PC-3 (cell line): Measurements from ENCODE around the gene CHN1. TPM values are rescaled to one million over a fixed set of nuclear protein-coding genes. Genes with fewer than 3 reads are reported as not detected.

Experiments used
- ATAC-seq: fragments of 200-7000 bp; cut with Tn5 transposase; 2 replicates; pipeline ENCODE4 v1.9.1; 2020; ENCODE audit warnings: mild to moderate bottlenecking, moderate library complexity
- BruUV-seq: library from RNA; stranded (reverse); fragments of 400-500 nt; replicated peaks from 2 replicates; lab custom pipeline; 2021; lab: Mats Ljungman, UMichigan
- CTCF ChIA-PET: fragments of 300-600 bp; sonication (Branson Sonifier 250); formaldehyde crosslinking; loops from one replicate; lab custom pipeline; 2022; ENCODE audit warnings: antibody characterized with exemption; lab: Charles Lee
- POLR2A ChIA-PET: fragments of 300-600 bp; sonication (Branson Sonifier 250); formaldehyde crosslinking; loops from one replicate; lab custom pipeline; 2022; ENCODE audit warnings: antibody characterized with exemption; ENCODE audit not compliant: unreplicated experiment; lab: Charles Lee
- DNase-seq: peaks from one replicate; pipeline ENCODE4 v3.0.0-alpha.2; 2015
- H2AFZ ChIP-seq: fragments of 300-600 bp; sonication (generic); 2 replicates; pipeline ENCODE4 v1.6.0; 2016; ENCODE audit warnings: antibody characterized with exemption, low read length
- H3F3A ChIP-seq: fragments of 300-600 bp; sonication (generic); one replicate; pipeline ENCODE4 v1.6.0; 2017; ENCODE audit warnings: antibody characterized with exemption, low read length, control low read depth, mild to moderate bottlenecking; ENCODE audit not compliant: unreplicated experiment
- H3K27ac ChIP-seq: fragments of 300-600 bp; sonication (generic); 2 replicates; pipeline ENCODE4 v1.5.1; 2016; ENCODE audit warnings: mild to moderate bottlenecking, low read length
- H3K27me3 ChIP-seq: fragments of 300-600 bp; sonication (generic); 2 replicates; pipeline ENCODE4 v1.6.1; 2016; ENCODE audit warnings: low read length, mixed read lengths
- H3K36me3 ChIP-seq: fragments of 300-600 bp; sonication (generic); 2 replicates; pipeline ENCODE4 v1.6.1; 2016; ENCODE audit warnings: low read depth, mixed run types, low read length, mixed read lengths
- H3K4me1 ChIP-seq: fragments of 300-600 bp; sonication (generic); 2 replicates; pipeline ENCODE4 v1.5.1; 2016; ENCODE audit warnings: low read length; ENCODE audit not compliant: insufficient read depth
- H3K4me2 ChIP-seq: fragments of 300-600 bp; sonication (generic); 2 replicates; pipeline ENCODE4 v1.6.0; 2016; ENCODE audit warnings: low read length
- H3K4me3 ChIP-seq: fragments of 300-600 bp; sonication (generic); 2 replicates; pipeline ENCODE4 v1.5.1; 2016; ENCODE audit warnings: mild to moderate bottlenecking, low read length, mixed read lengths
- H3K79me2 ChIP-seq: fragments of 300-600 bp; sonication (generic); 2 replicates; pipeline ENCODE4 v1.6.1; 2017; ENCODE audit warnings: low read length, mixed read lengths
- H3K9ac ChIP-seq: fragments of 300-600 bp; sonication (generic); 2 replicates; pipeline ENCODE4 v1.6.0; 2016; ENCODE audit warnings: mild to moderate bottlenecking, low read length
- H3K9me2 ChIP-seq: fragments of 300-600 bp; sonication (generic); replicated peaks from 2 replicates; pipeline ENCODE4 v1.6.1; 2016; ENCODE audit warnings: mixed run types, low read length, mixed read lengths
- H3K9me3 ChIP-seq: fragments of 300-600 bp; sonication (generic); 2 replicates; pipeline ENCODE4 v1.6.1; 2016; ENCODE audit warnings: low read length, mixed read lengths
- H4K20me1 ChIP-seq: fragments of 300-600 bp; sonication (generic); 2 replicates; pipeline ENCODE4 v1.6.1; 2016; ENCODE audit warnings: low read length, mixed read lengths
- CTCF ChIP-seq: fragments of 300-600 bp; sonication (generic); conservative IDR thresholded peaks from 2 replicates; pipeline ENCODE4 v1.5.1; 2017; ENCODE audit warnings: antibody characterized with exemption, low read depth, mild to moderate bottlenecking, low read length
- EZH2 ChIP-seq: fragments of 300-600 bp; sonication (generic); IDR thresholded peaks from one replicate; pipeline ENCODE4 v1.6.1; 2017; ENCODE audit warnings: antibody characterized with exemption, mild to moderate bottlenecking, low read length; ENCODE audit not compliant: unreplicated experiment
- EZH2phosphoT487 ChIP-seq: fragments of 300-600 bp; sonication (generic); IDR thresholded peaks from 2 replicates; pipeline ENCODE4 v1.6.1; 2018; ENCODE audit warnings: mild to moderate bottlenecking, antibody characterized with exemption, low read length, borderline replicate concordance
- intact Hi-C: fragments of 100-400 bp; cut with micrococcal nuclease; formaldehyde crosslinking; loops from 2 replicates; pipeline ENCODE4 v1.9.0; 2023
- total RNA-seq: library from RNA; depleted of rRNA; stranded (reverse); fragments of >200 nt; gene quantifications from 2 replicates; pipeline ENCODE4 v1.2.3, GENCODE V29; 2014

Gene CHN1
- total RNA-seq, 1 experiment from 2014 or later: 7.8 TPM

GRCh38 chr2:174949988-174950687, 55.0 kb downstream of the CHN1 start:
- Histone ChIP-seq H2AFZ (no peak overlapping the region), H4K20me1 (no peaks in the 10 kb centered on the region), H3K27me3 (no peaks in the 10 kb centered on the region), H3K9ac (no peak overlapping the region), H3K4me2 (no peak overlapping the region), H3F3A (no peaks in the 10 kb centered on the region), H3K9me2 (no peaks in the 10 kb centered on the region), H3K79me2 (no peaks in the 10 kb centered on the region), H3K9me3 (no peaks in the 10 kb centered on the region), H3K4me1 (peaks cover 15% of the 10 kb centered on the region; the same call in 1 of the 2 replicates), H3K4me3 (no peak overlapping the region), H3K36me3 (no peaks in the 10 kb centered on the region), H3K27ac (no peak overlapping the region)
- TF ChIP-seq EZH2: no peak
- TF ChIP-seq CTCF: no peak
- TF ChIP-seq EZH2phosphoT487: no peak
- ATAC-seq: no peak
- ChIA-PET POLR2A (no interaction called here), CTCF (no interaction called here)
- intact Hi-C loops: no loop called here
- no peak for DNase-seq
- BruUV-seq: no TSS peak

GRCh38 chr2:174945601-174946260, 59.5 kb downstream of the CHN1 start:
- Histone ChIP-seq H3K27ac (no peak overlapping the region), H2AFZ (no peak overlapping the region), H3K4me2 (no peak overlapping the region), H3K9me2 (no peaks in the 10 kb centered on the region), H3K36me3 (no peaks in the 10 kb centered on the region), H3K9me3 (no peaks in the 10 kb centered on the region), H4K20me1 (no peaks in the 10 kb centered on the region), H3K4me1 (no peaks in the 10 kb centered on the region), H3F3A (no peaks in the 10 kb centered on the region), H3K79me2 (no peaks in the 10 kb centered on the region), H3K27me3 (no peaks in the 10 kb centered on the region), H3K9ac (no peak overlapping the region), H3K4me3 (no peak overlapping the region)
- no peak for ATAC-seq
- ChIA-PET POLR2A (no interaction called here), CTCF (no interaction called here)
- BruUV-seq: no TSS peak
- TF ChIP-seq EZH2phosphoT487 (no peak), CTCF (no peak), EZH2 (no peak)
- DNase-seq: no peak
- intact Hi-C loops: no loop called here

- H2AFZ ChIP-seq: no peak overlapping the region
- POLR2A ChIA-PET: interaction anchor here (0.6 kb wide), 1 partner anchor 59 kb away, joined by 15 read pairs; no protein-coding TSS in a partner anchor
- H3K9me2 ChIP-seq: no peaks in the 10 kb centered on the region
- no peak overlapping the region for H3K4me2 ChIP-seq
- no peak overlapping the region for H3K4me3 ChIP-seq
- H3K4me1 ChIP-seq: peaks cover 8% of the 10 kb centered on the region; the same call in 1 of the 2 replicates
- no TSS peak for BruUV-seq
- no peaks in the 10 kb centered on the region for H3K27me3 ChIP-seq
- ATAC-seq (peak; percentile 93), DNase-seq (peak; percentile 67)
- TF ChIP-seq EZH2phosphoT487 (no peak), CTCF (no peak), EZH2 (no peak)
- H3K9me3 ChIP-seq: no peaks in the 10 kb centered on the region
- CTCF ChIA-PET: interaction anchor here (0.7 kb wide), 1 partner anchor 168 kb away, joined by 5 read pairs; no protein-coding TSS in a partner anchor
- H3K27ac ChIP-seq: no peak overlapping the region
- no peaks in the 10 kb centered on the region for H3K79me2 ChIP-seq
- no peak overlapping the region for H3K9ac ChIP-seq
- no peaks in the 10 kb centered on the region for H4K20me1 ChIP-seq
- H3F3A ChIP-seq: no peaks in the 10 kb centered on the region
- no peaks in the 10 kb centered on the region for H3K36me3 ChIP-seq
- intact Hi-C loops: no loop called here
Measured at GRCh38 chr2:174939046-174939445, 66.1 kb downstream of the CHN1 start.
